Measurements from ENCODE around the gene TWIST2.

- no peak for TF ChIP-seq ATF4 (CRISPR knock-in tag; IDR thresholded peaks at IDR 0.05)
- TF ChIP-seq PKNOX1 (IDR thresholded peaks at IDR 0.05) = no peak
- TF ChIP-seq RB1 (IDR thresholded peaks at IDR 0.05; ENCODE audit: low read depth) = no peak
- TF ChIP-seq IRF2 (CRISPR knock-in tag; IDR thresholded peaks at IDR 0.05) = no peak
- TF ChIP-seq SIN3B (IDR thresholded peaks at IDR 0.05; ENCODE audit: low read depth) = no peak
- no peak for TF ChIP-seq MAZ (CRISPR knock-in tag; conservative IDR thresholded peaks at IDR 0.05 in 1 of 2, IDR thresholded peaks at IDR 0.05 in 1 of 2)
- no peak for TF ChIP-seq REST (IDR thresholded peaks at IDR 0.05; ENCODE audit: borderline replicate concordance)
- no peak for TF ChIP-seq REST (CRISPR knock-in tag; IDR thresholded peaks at IDR 0.05; ENCODE audit: low read depth)
- TF ChIP-seq CTCF (IDR thresholded peaks at IDR 0.05 in 2 of 3, conservative IDR thresholded peaks at IDR 0.05 in 1 of 3; ENCODE audit: insufficient read depth in 2 of 3, low read depth in 1 of 3, low read length in 3 of 3) = no peak
- TF ChIP-seq RBBP5 (IDR thresholded peaks at IDR 0.05; ENCODE audit: borderline replicate concordance, insufficient read depth, low read length, poor library complexity, severe bottlenecking) = no peak
- no peak for TF ChIP-seq RAD21 (CRISPR knock-in tag; conservative IDR thresholded peaks at IDR 0.05 in 1 of 2, IDR thresholded peaks at IDR 0.05 in 1 of 2)
- TF ChIP-seq KAT7 (CRISPR knock-in tag; IDR thresholded peaks at IDR 0.05; ENCODE audit: borderline replicate concordance) = no peak
- no peak for TF ChIP-seq KDM1A (IDR thresholded peaks at IDR 0.05)
Observed at GRCh38 chr2:238847419-238847801, 475 bp upstream of the TWIST2 start.

Measured in K562 (cell line).